Left forelimb (tissue), 1 donor: ENCODE results near the gene CPNE1.
"Not testable (repeated sequence)": the region's sequence is repeated elsewhere in the genome, so short reads cannot be mapped to it uniquely, and the experiment has no call there.

Source experiments
- DNase-seq: peaks from one replicate; pipeline ENCODE4 v3.0.0-alpha.2; 2018; ENCODE audit warnings: low spot score

The CPNE1 gene

GRCh38 chr20:35664466-35665206 is at the start of gene CPNE1, which contains the start of gene RBM12:
Gene CPNE1 (minus strand): TSS chr20:35664900. CDS start chr20:35632923, 31,977 bp downstream.
Gene RBM12 (minus strand): TSS chr20:35664900. CDS start chr20:35655322, 9,578 bp downstream.
- peak; percentile 96 for DNase-seq

GRCh38 chr20:35714127-35714526 is 49.4 kb upstream of the CPNE1 start:
- no peak for DNase-seq

GRCh38 chr20:35713120-35713519 is 48.4 kb upstream of the CPNE1 start:
- DNase-seq, result not testable (repeated sequence)

- no peak for DNase-seq
Measured at GRCh38 chr20:35711588-35712209, 47.0 kb upstream of the CPNE1 start.

- no peak for DNase-seq
Measured at GRCh38 chr20:35710884-35711587, 46.3 kb upstream of the CPNE1 start.

GRCh38 chr20:35710039-35710438 is 45.3 kb upstream of the CPNE1 start:
- no peak for DNase-seq

GRCh38 chr20:35709259-35709658 is 44.6 kb upstream of the CPNE1 start:
- DNase-seq, result no peak

- no peak for DNase-seq
Measured at GRCh38 chr20:35708502-35708901, 43.8 kb upstream of the CPNE1 start.

- not testable (repeated sequence) for DNase-seq
Measured at GRCh38 chr20:35706591-35707529, 42.2 kb upstream of the CPNE1 start.

GRCh38 chr20:35705894-35706293 is 41.2 kb upstream of the CPNE1 start:
- DNase-seq, result not testable (repeated sequence)

- DNase-seq, result no peak
Measured at GRCh38 chr20:35704514-35705261, 40.0 kb upstream of the CPNE1 start.

GRCh38 chr20:35702824-35703695 is 38.4 kb upstream of the CPNE1 start:
- no peak for DNase-seq

- DNase-seq, result no peak
Measured at GRCh38 chr20:35702051-35702823, 37.5 kb upstream of the CPNE1 start.

- DNase-seq, result no peak
Measured at GRCh38 chr20:35700625-35701148, 36.0 kb upstream of the CPNE1 start.

GRCh38 chr20:35699957-35700624 is 35.4 kb upstream of the CPNE1 start:
- no peak for DNase-seq

- peak; percentile 94 for DNase-seq
Measured at GRCh38 chr20:35699127-35699956, 34.6 kb upstream of the CPNE1 start, which contains the start of the genes NFS1 and ROMO1. Gene NFS1 (minus strand): TSS chr20:35699352. CDS start chr20:35699288, 64 bp downstream. Gene ROMO1 (plus strand): TSS chr20:35699405. CDS start chr20:35699633, 228 bp downstream.
